ENCODE results near the gene PLEKHJ1.

GRCh38 chr19:2223391-2223790, 12.7 kb downstream of the PLEKHJ1 start:
- TF ChIP-seq CTCF (IDR thresholded peaks at IDR 0.05) (no peak), REST (IDR thresholded peaks at IDR 0.05; ENCODE audit: insufficient read depth in 1 of 2, low read depth in 2 of 2, low read length in 1 of 2) (no peak), POLR2AphosphoS5 (IDR thresholded peaks at IDR 0.05; ENCODE audit: low read depth, low read length) (no peak), TCF7L2 (IDR thresholded peaks at IDR 0.05; ENCODE audit: low read depth, low read length) (no peak)
